ENCODE results near the gene TNFAIP1. TPM values are rescaled to one million over a fixed set of nuclear protein-coding genes. Genes with fewer than 3 reads are reported as not detected.
A peak's percentile ranks its signal among the peaks of the same experiment; 100 is the strongest.

TNFAIP1 gene
- total RNA-seq, 1 experiment from 2014 or later, result 21.3 TPM

GRCh38 chr17:28320215-28321061, 15.1 kb upstream of the TNFAIP1 start:
- CTCF ChIA-PET, result interaction anchor here (1.2 to 2.6 kb wide), 5 partner anchors 15 to 97 kb away, joined by 3 to 17 read pairs (median 5); partner anchors contain the start of genes IFT20 and TNFAIP1
- Mint-ChIP-seq H3K27ac (peak overlapping the region; percentile 91), H3K4me3 (peak overlapping the region; percentile 77), H3K9me3 (no peaks in the 10 kb centered on the region), H3K36me3 (peaks cover 15% of the 10 kb centered on the region), H3K4me1 (peaks cover 50% of the 10 kb centered on the region), H3K27me3 (ENCODE audit: low read depth) (no peaks in the 10 kb centered on the region; the same call in 1 of the 2 replicates)
- POLR2A ChIA-PET, result interaction anchor here (0.6 to 2.9 kb wide), 3 partner anchors 15 to 69 kb away, joined by 3 to 17 read pairs (median 8); partner anchors contain the start of genes IFT20 and TNFAIP1
- ATAC-seq (no peak), DNase-seq (ENCODE audit: low spot score) (no peak)
- 0 out of 2 replicates have a peak, but pooled peaks have one; percentile 68 for TF ChIP-seq ZNF317 (CRISPR knock-in tag; IDR thresholded peaks at IDR 0.05; ENCODE audit: borderline replicate concordance, low read depth)
- no peak for TF ChIP-seq ZNF512 (CRISPR knock-in tag; IDR thresholded peaks at IDR 0.05; ENCODE audit: borderline replicate concordance)
- no peak for TF ChIP-seq CREB1 (CRISPR knock-in tag; IDR thresholded peaks at IDR 0.05)
- TF ChIP-seq E2F5 (CRISPR knock-in tag; IDR thresholded peaks at IDR 0.05), result no peak

GRCh38 chr17:28324267-28324745, 11.3 kb upstream of the TNFAIP1 start:
- Mint-ChIP-seq H3K36me3 (peaks cover 49% of the 10 kb centered on the region), H3K27me3 (ENCODE audit: low read depth) (no peaks in the 10 kb centered on the region), H3K4me1 (peaks cover 31% of the 10 kb centered on the region), H3K4me3 (no peak overlapping the region), H3K27ac (no peak overlapping the region), H3K9me3 (no peaks in the 10 kb centered on the region)
- POLR2A ChIA-PET, result no interaction called here
- no peak for ATAC-seq
- CTCF ChIA-PET, result no interaction called here
- TF ChIP-seq ERG (CRISPR knock-in tag; IDR thresholded peaks at IDR 0.05), result no peak
- no peak for TF ChIP-seq SMAD4 (CRISPR knock-in tag; IDR thresholded peaks at IDR 0.05)
- TF ChIP-seq TEAD1 (CRISPR knock-in tag; IDR thresholded peaks at IDR 0.05), result no peak
- TF ChIP-seq NR1H2 (CRISPR knock-in tag; IDR thresholded peaks at IDR 0.05), result no peak
- no peak for TF ChIP-seq ZNF396 (CRISPR knock-in tag; IDR thresholded peaks at IDR 0.05; ENCODE audit: borderline replicate concordance)
- TF ChIP-seq GABPB1 (CRISPR knock-in tag; IDR thresholded peaks at IDR 0.05), result no peak
- TF ChIP-seq MYBL2 (CRISPR knock-in tag; IDR thresholded peaks at IDR 0.05), result no peak
- no peak for TF ChIP-seq ZNF219 (CRISPR knock-in tag; IDR thresholded peaks at IDR 0.05; ENCODE audit: borderline replicate concordance)
- no peak for TF ChIP-seq JAZF1 (CRISPR knock-in tag; IDR thresholded peaks at IDR 0.05)
- TF ChIP-seq ZNF281 (CRISPR knock-in tag; IDR thresholded peaks at IDR 0.05), result no peak
- TF ChIP-seq ZNF138 (CRISPR knock-in tag; conservative IDR thresholded peaks at IDR 0.05), result no peak
- TF ChIP-seq SP1 (CRISPR knock-in tag; conservative IDR thresholded peaks at IDR 0.05), result no peak
- no peak for DNase-seq (ENCODE audit: low spot score)

All from WTC11 (cell line).